GM23248 (cell line): ENCODE data around the gene ESPN.

ENCODE experiments used
- EZH2 ChIP-seq: fragments of 200-600 bp; sonication (generic); IDR thresholded peaks from 2 replicates; pipeline ENCODE4 v1.6.1; 2018; ENCODE audit warnings: antibody characterized with exemption, mild to moderate bottlenecking; ENCODE audit not compliant: insufficient read depth, poor library complexity, severe bottlenecking
- EZH2phosphoT487 ChIP-seq: fragments of 200-600 bp; sonication (generic); IDR thresholded peaks from 2 replicates; pipeline ENCODE4 v1.6.1; 2018; ENCODE audit warnings: antibody characterized with exemption, moderate library complexity, mild to moderate bottlenecking, low read depth; ENCODE audit not compliant: insufficient read depth

GRCh38 chr1:6384135-6384534 lies 40.4 kb upstream of the ESPN start:
- no peak for TF ChIP-seq EZH2
- TF ChIP-seq EZH2phosphoT487 = no peak
